ENCODE results near the gene C15orf61.

C15orf61 gene

DNA sequence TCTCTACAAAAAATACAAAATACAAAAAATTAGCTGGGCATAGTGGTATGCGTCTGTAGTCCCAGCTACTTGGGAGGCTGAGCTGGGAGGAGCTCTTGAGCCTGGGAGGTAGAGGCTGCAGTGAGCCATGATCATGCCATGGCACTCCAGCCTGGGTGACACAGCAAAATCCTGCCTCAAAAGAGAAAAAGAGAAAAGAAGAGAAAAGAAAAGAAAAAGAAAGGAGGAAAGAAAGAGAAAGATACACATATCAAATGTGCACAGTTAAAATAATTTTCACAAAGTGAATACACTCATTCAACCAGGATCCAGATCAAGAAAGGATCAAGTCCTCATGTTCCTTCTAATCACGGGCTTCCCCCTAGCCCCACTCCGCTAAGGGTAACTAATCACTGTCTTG, 5.8 kb upstream of the C15orf61 start:
- DNase-seq, result no peak

- no peak for DNase-seq
Observed at GRCh38 chr15:67515557-67515956, 5.4 kb upstream of the C15orf61 start.

- no peak for DNase-seq
Observed at GRCh38 chr15:67520321-67521028, 456 bp upstream of the C15orf61 start.

GRCh38 chr15:67521783-67522568, 1.0 kb downstream of the C15orf61 start:
- no peak for DNase-seq

- no peak for DNase-seq
Observed at GRCh38 chr15:67523330-67523729, 2.4 kb downstream of the C15orf61 start.

DNA sequence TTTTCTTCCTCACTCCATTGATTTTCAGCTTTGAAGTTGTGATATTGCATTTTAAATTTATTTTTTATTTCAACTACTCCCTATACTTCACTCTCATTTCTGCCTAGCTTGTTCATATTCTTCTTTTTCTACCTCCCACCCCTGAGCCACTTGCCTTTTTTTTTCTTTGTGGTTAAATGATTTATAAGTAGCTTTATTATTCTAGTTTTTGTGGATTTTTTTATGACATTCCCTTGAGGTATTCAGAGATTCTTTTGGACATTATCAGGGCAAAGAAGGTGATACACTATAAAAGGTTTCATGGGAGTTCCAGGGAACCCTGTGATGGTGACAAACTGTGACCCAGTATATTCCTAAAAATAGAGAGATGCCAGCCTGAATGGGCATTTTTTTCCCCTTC, 3.3 kb downstream of the C15orf61 start:
- no peak for DNase-seq

DNA sequence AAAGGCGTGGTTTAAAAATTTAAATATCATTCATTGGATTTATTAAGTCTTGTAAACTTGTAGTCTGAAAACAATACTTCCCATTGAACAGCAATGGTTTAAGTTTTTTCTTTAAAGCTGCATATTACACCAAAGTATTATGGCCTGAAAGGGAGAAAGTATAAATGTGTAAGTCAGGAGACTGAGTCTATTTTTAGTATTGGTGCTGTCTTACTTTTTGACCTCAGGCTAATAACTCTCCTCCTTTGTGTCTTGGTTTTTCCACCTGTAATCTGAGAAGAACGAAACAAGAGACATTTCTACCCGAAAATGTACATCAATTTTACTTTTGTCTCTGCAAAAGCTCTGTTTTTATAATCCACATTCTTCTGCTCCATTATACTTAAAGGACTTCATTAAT, 7.6 kb downstream of the C15orf61 start:
- DNase-seq, result no peak

- DNase-seq, result no peak
Observed at GRCh38 chr15:67531379-67531914, 10.5 kb downstream of the C15orf61 start.

- DNase-seq, result no peak
Observed at GRCh38 chr15:67533873-67534272, 12.9 kb downstream of the C15orf61 start.

GRCh38 chr15:67534360-67534759, 13.4 kb downstream of the C15orf61 start:
- no peak for DNase-seq

GRCh38 chr15:67537771-67538170, 16.8 kb downstream of the C15orf61 start:
- no peak for DNase-seq

DNA sequence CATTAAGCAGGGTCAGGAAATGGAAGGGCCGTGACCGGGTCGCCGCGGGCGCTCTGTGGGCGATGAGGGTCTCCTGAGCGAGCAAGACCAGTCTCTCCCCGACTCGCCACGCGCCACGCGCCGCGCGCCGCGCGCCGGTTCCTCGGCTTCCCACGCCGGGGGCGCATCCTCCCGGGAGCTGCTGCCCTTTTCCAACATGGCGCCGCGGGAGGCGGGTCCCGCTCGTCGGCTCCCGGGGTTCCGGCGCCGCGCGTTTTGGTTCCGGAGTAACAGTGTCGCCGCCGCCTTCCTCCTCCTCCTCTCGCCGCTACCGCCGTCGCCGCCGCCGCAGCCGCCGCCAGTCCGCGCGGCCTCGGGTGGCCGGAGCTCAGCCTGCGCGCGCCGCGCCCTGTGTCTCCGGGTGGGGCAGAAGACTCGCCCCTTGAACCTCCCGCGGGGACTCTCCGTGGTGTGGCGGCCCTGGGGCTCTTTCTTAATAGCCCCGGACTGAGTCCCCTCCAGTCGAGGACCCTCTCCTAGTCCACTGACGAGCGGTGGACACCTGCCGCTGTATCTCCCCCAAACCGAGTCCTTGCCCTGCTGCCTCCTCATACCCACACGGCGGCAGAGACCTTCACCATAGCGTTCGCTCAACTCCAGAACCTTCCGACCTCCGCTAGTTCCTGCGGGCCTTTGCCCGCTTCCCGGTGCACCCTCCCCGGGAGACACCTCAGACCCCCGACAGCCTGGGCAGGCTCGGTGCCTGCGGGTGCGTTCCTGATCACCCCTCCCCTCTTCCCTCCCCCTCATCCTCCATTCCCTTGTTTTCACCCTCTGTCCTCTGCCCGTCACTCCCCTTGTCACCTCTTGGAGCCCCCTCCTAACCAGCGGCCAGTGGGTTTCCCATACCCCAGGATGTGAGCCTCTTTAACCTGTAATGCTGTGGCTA, 21.8 kb downstream of the C15orf61 start, which contains the start of gene MAP2K5:
MAP2K5 (plus strand) TSS at position 284 of the 928 bp plus-strand sequence; CDS start at position 917, 633 bp downstream.
- DNase-seq, result peak; percentile 84

DNA sequence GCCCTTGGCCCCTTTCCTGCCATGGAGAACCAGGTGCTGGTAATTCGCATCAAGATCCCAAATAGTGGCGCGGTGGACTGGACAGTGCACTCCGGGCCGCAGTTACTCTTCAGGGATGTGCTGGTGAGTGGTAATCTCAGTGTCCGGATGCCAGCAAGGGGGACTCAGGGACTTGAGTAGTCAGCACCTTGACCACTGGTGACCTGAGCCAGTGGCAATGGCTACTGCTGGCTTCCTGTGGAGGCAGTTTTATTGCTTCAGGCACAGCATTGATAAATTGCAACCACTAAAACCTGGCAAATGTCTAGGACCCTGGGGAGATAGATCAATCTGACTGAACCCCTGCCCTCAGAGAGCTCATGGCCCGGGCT, 22.4 kb downstream of the C15orf61 start:
- DNase-seq, result no peak

GRCh38 chr15:67544475-67544874, 23.5 kb downstream of the C15orf61 start:
- DNase-seq, result no peak

- no peak for DNase-seq
Observed at GRCh38 chr15:67545864-67546263, 24.9 kb downstream of the C15orf61 start.

DNA sequence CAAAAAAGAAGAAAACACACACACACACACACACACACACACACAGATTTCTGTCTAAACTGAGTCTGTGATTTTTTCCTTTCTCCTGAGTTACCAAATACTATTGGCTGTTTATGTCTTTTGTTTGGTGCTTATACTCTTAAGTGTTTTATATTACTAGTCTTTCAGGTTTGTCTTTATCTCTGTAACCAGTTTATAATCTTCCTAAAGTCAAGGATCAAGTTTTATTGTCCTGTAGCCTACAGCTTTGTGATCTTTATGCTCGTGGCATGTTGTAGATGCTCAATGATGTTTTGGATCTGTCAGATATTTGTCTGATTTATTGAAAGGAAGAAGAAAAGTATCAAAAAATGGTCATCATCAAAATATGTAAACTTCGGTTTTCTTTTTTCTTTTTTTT, 26.1 kb downstream of the C15orf61 start:
- no peak for DNase-seq

GRCh38 chr15:67547836-67548235, 26.9 kb downstream of the C15orf61 start:
- DNase-seq, result no peak

GRCh38 chr15:67548236-67548852, 27.4 kb downstream of the C15orf61 start:
- no peak for DNase-seq

DNA sequence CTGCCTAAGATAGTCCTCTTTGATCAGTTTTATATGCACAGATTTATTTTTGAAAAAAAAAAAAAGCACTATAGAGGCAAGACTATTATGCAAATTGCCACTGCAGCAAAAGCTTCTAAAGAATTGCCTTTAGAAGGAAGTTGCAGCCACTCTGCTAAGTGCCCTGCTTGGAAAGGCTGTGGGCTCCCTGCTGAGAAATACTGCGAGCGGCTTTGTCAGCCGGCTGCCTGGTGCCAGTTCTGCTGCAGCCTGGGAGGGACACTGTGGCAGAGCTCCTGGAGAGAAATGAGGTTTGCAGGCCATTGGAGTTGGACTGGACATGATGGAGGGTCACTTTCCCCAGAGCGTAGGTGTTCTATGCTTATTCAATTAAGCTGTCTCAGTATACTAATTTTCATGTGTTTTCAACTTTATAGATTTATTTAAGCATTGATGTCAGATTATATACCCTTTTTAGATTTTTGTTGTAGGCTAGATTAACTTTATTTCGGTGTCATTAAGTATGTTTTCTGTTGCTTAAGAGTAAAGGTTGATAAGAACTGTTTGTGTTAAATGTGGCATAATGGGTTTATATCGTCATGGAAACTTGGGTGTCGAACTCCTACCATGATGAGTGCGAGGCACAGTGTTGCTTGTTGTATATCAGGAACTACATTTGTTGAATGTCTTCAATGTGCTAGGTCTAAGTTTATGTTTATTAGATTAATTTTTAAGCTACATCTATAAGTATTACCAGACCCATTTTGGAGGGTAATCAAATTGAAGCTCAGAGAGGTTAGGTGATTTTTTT, 28.1 kb downstream of the C15orf61 start:
- DNase-seq, result no peak

- no peak for DNase-seq
Observed at GRCh38 chr15:67549736-67550135, 28.8 kb downstream of the C15orf61 start.

DNA sequence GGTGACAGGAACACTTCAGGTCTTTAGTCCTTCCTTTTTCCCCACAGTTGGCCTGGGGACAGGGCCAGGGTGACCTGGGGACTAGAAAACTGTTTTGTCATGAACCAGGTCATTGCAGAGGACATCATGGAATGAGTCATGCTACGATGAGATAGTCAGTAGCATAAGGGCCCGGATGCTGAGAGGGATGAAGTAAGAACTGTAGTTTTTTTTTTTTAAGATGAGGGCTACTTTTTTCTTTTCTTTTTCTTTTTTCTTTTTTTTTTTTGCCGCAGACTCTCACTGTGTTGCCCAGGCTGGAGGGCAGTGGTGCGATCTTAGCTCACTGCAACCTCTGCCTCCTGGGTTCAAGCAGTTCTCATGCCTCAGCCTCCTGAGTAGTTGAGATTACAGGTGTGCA, 29.6 kb downstream of the C15orf61 start:
- no peak for DNase-seq
